ENCODE measurements around the gene MAJIN.

Gene MAJIN

GRCh38 chr11:64932324-64932723 is 39.6 kb downstream of the MAJIN start:
- no peak for DNase-seq (ENCODE audit: low read depth)

- no peak for DNase-seq (ENCODE audit: low read depth)
These were observed 40.6 kb downstream of the MAJIN start for GRCh38 chr11:64931290-64931689.

- no peak for DNase-seq (ENCODE audit: low read depth)
These were observed 41.6 kb downstream of the MAJIN start for GRCh38 chr11:64930340-64930739.

- no peak for DNase-seq (ENCODE audit: low read depth)
These were observed 42.3 kb downstream of the MAJIN start for GRCh38 chr11:64929625-64930024.

GRCh38 chr11:64928957-64929356 is 43.0 kb downstream of the MAJIN start:
- no peak for DNase-seq (ENCODE audit: low read depth)

GRCh38 chr11:64926689-64927088 is 45.2 kb downstream of the MAJIN start:
- DNase-seq (ENCODE audit: low read depth): no peak

- no peak for DNase-seq (ENCODE audit: low read depth)
These were observed 46.1 kb downstream of the MAJIN start for GRCh38 chr11:64925536-64926436.

- DNase-seq (ENCODE audit: low read depth): no peak
These were observed 47.0 kb downstream of the MAJIN start for GRCh38 chr11:64924910-64925284.

GRCh38 chr11:64923944-64924909 is 47.7 kb downstream of the MAJIN start, which contains the start of gene PPP2R5B:
TSS of gene PPP2R5B (plus strand) at chr11:64924689. CDS start at chr11:64925735, 1,046 bp downstream.
- DNase-seq (ENCODE audit: low read depth): peak; percentile 89

GRCh38 chr11:64923151-64923661 is 48.7 kb downstream of the MAJIN start:
- no peak for DNase-seq (ENCODE audit: low read depth)

GRCh38 chr11:64921384-64921783 is 50.5 kb downstream of the MAJIN start:
- no peak for DNase-seq (ENCODE audit: low read depth)

- DNase-seq (ENCODE audit: low read depth): no peak
These were observed 51.8 kb downstream of the MAJIN start for GRCh38 chr11:64920124-64920523.

GRCh38 chr11:64919627-64920026 is 52.3 kb downstream of the MAJIN start:
- no peak for DNase-seq (ENCODE audit: low read depth)

GRCh38 chr11:64918017-64918416 is 53.9 kb downstream of the MAJIN start:
- no peak for DNase-seq (ENCODE audit: low read depth)

- no peak for DNase-seq (ENCODE audit: low read depth)
These were observed 54.3 kb downstream of the MAJIN start for GRCh38 chr11:64917663-64917995.

GRCh38 chr11:64916775-64917662 is 54.9 kb downstream of the MAJIN start, which contains the start of gene ATG2A:
TSS of gene ATG2A (minus strand) at chr11:64917209. CDS start at chr11:64917135, 74 bp downstream.
- peak; percentile 99 for DNase-seq (ENCODE audit: low read depth)

- DNase-seq (ENCODE audit: low read depth): no peak
These were observed 55.7 kb downstream of the MAJIN start for GRCh38 chr11:64916040-64916774.

GRCh38 chr11:64915376-64915887 is 56.5 kb downstream of the MAJIN start:
- no peak for DNase-seq (ENCODE audit: low read depth)

GRCh38 chr11:64914123-64914522 is 57.8 kb downstream of the MAJIN start:
- no peak for DNase-seq (ENCODE audit: low read depth)

- no peak for DNase-seq (ENCODE audit: low read depth)
These were observed 58.7 kb downstream of the MAJIN start for GRCh38 chr11:64913171-64913727.

All from activated T-helper 9 cell treated with anti-CD3 and anti-CD28 coated beads, Interleukin-2, amount 50 U/mL, for 16 hours (primary cell).